Stromal cell of bone marrow (primary cell): ENCODE measurements around the gene APOB.
"Not testable (repeated sequence)": the region's sequence is repeated elsewhere in the genome, so short reads cannot be mapped to it uniquely, and the experiment has no call there.

Experiments used
- DNase-seq: peaks from one replicate; pipeline ENCODE4 v3.0.0-alpha.2; 2012; ENCODE audit warnings: low read depth

The APOB gene

GRCh38 chr2:21032338-21033236 is 11.3 kb downstream of the APOB start:
- no peak for DNase-seq

- DNase-seq, result no peak
These were observed 12.6 kb downstream of the APOB start for GRCh38 chr2:21030983-21031968.

DNA sequence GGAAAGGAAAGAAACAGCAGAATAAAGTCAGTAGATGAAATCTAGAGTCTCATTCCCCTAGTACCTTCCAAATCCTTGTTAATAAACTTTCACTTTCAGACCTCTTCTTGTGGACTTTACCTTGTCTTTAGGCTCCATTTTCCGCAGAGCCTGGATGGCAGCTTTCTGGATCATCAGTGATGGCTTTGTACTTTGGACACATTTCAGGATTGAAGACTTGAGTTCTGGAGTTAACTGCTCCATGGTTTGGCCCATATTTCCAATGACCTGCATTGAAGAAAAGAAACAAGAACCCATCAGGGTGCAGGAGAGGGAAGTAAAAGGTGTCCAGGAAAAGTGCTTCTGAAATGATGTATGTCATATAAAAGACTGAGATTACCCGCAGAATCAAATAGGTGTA is 14.4 kb downstream of the APOB start:
- no peak for DNase-seq

DNA sequence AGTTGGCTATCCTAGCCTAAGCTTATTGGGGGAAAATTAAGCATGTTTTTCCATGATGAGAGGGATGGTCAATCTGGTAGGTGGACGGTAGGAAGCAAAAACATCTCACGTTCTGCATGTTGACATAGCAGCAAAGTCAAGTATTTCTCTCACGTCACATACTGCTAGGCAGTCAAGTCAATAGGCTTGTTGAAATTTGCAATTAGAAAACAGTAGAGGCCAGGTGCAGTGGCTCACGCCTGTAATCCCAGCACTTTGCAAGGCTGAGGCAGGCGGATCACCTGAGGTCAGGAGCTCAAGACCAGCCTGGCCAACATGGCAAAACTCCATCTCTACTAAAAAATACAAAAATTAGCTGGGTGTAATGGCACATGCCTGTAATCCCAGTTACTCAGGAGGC is 14.9 kb downstream of the APOB start:
- DNase-seq, result not testable (repeated sequence)

- no peak for DNase-seq
These were observed 15.6 kb downstream of the APOB start for GRCh38 chr2:21028021-21028947.

GRCh38 chr2:21026479-21027282 is 17.2 kb downstream of the APOB start:
- DNase-seq, result no peak

- DNase-seq, result no peak
These were observed 18.0 kb downstream of the APOB start for GRCh38 chr2:21025690-21026478.

GRCh38 chr2:21024722-21025389 is 19.0 kb downstream of the APOB start:
- no peak for DNase-seq

DNA sequence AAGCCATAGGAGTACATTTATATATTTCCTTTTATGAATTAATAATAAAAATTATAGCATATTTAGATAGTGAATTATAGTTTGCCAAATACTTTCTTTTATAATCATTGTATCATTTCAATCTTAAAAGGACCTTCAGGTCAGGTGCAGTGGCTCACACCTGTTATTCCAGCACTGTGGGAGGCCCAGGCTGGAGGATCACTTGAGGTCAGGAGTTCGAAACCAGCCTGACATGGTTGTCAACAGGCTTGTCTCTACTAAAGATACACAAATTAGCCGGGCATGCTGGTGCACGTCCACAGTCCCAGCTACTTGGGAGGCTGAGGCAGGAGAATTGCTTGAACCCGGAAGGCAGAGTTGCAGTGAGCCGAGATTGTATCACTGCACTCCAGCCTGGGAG is 19.7 kb downstream of the APOB start:
- DNase-seq, result no peak

DNA sequence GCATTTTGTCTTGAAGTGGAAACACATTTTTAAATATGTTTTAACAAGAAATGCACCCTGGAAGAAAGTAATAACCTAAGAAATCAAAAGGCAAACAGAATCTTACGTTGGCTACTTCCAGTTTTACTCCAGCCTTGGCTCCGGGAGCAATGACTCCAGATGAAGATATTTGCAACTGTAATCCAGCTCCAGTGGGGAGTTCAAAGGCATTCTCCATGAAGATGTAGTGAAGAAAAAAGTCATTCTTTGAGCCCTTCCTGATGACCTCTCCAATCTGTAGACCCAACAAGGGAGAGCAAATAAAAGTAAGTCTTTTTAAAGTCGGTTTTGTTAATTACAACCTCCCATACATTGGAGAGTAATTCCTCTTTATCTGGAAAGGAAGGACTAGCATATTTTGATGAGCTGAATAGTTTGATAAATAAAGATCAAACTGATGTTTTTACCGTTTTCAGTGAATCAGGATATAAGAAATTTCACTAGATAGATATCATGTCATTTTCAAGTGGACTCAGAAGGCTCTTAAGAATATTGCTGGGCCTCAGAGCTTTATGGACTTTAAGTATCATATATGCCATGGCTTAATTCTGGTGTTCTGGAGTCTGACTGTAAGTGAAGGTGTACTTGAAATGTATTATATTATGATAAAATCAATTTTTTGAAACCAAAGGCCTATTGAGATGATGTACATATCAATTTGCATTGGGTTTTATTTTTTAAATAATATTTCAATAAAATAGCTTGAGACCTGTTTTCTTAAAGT is 20.3 kb downstream of the APOB start:
- no peak for DNase-seq

DNA sequence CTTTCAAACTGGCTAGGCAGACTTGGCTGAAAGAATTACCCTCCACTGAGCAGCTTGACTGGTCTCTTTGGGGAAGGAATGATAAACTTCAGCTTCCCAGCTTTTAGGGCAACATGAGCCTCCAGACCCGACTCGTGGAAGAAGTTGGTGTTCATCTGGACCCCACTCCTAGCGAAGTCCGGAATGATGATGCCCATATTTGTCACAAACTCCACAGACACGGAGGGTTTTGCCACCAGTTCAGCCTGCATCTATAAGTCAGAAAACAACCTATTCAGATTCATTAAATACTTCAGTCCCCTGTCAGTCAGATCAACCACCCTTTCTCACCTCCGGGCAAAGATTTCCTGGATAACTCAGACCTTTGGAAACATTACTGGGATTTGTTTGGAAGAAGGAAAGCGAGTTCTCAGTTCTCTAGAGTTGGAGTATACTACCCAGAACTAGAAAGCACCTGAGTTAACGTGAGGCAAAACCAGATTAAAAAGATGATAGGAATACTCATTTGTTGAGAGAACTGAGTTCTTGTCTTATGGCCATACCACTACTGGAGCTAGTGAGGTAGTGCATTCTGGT is 21.0 kb downstream of the APOB start:
- no peak for DNase-seq

- DNase-seq, result no peak
These were observed 22.4 kb downstream of the APOB start for GRCh38 chr2:21021430-21021829.

DNA sequence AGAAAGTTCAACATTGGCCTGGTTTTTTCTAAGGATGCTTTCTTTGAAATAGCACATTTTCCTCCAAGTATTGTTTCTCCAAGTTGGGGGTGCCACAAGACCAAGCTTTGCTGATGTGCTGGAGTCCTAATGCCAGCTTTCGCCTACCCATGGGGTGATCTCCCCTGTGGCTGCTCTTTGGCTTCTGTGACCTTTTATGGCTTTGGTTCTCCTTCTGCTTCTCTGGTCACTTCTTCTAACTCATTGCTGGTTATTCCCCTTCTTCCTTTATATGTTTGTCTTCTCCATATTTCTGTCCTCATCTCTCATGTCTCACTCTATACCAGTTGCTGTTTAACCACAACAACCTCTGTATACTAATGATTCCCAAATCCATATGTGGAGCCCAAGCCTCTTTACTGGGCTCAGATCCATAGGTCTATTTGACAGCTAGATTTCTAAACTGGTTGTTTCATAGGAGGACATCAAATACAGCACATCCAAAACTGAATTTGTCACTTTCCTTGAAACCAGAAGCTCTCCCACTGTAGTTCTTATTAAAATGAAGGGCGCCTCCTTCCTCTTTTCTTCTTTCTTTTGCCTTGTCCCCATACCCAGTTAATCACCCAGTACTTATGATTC is 23.1 kb downstream of the APOB start:
- DNase-seq, result no peak

DNA sequence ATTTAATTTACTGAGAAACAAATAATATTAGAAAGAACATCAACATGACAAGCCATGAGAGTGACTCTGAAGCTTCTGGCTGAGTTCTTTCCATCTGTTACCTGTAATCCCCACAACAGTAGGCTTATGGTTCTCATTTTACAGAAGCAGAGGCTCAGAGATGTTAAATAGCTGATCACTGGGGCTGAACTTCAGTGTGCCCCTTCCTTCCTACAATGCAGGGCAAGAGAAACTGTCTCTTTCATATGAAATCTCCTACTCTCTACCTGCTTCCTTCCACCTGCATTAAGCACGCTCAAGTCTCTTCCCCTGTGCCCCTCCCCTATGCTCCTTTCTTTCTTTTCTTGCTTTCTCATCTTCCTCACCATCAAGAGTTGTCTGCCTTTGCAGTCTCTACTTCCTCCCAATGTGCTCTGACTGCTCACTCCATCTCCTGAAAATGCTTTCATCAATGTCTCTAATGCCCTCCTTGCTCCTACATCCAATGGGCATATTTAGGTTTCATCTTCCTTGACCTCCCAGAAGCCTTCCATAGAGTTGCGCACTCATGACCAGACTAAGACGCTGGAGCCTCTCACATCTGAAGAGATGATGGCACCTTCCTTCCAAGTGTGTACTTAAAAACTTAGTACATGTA is 23.7 kb downstream of the APOB start:
- DNase-seq, result no peak

GRCh38 chr2:21019678-21020021 is 24.2 kb downstream of the APOB start:
- DNase-seq, result no peak

DNA sequence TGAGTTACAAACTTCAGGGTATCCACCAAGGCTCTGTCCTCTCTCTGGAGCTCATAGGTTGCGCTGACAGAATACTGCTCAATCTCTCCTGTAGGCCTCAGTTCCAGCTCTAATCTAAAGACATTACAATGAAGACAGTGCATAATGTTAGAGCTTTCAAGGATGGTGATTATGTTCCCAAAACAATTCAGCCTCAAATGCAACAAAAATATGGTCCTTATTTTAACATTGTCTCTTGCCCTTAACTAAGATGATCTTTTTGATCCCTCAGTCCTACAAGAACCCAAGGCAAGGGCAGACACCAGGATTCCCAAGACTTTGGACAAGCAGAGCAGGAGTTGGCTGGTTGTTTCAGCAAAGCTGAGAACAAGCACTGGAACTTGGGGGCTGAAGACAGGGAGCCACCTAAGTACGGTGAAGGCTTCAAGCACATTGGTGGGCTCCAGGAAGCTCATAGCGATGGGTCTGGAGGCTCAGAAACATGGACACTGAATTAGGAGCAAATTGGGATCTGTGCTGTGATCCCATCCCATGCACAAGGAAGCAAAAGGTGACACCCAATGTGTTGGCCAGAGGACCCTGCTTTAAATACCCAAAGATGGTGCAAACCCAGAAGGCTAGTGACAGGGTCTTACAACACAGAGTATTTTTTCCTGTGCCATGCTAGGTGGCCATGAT is 24.7 kb downstream of the APOB start:
- DNase-seq, result no peak

DNA sequence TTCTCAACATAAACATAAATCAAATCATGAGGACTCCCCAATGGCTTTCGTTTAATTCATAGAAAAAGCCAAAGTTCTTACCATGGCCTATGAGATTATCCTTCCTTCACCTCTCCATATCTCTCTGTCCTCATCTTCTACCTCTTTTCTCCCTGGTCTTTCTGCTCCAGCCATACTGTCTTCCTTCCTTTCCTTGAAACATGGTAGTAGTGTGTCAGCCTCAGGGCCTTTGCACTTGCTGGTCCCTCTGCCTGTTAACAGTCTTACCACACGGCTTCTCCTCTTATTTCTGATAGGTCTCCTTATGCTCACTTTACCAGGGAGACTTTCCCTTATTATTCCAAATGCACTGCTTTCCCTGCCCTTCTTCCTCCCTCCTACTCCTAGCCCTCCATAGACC is 25.6 kb downstream of the APOB start:
- DNase-seq, result no peak
